Ecto neural progenitor cell (in vitro differentiated cells): ENCODE results near the gene ARHGDIB.

Experiments used
- DNase-seq: peaks from one replicate; pipeline ENCODE4 v3.0.0-alpha.2; 2018; ENCODE audit warnings: low spot score

The ARHGDIB gene

DNA sequence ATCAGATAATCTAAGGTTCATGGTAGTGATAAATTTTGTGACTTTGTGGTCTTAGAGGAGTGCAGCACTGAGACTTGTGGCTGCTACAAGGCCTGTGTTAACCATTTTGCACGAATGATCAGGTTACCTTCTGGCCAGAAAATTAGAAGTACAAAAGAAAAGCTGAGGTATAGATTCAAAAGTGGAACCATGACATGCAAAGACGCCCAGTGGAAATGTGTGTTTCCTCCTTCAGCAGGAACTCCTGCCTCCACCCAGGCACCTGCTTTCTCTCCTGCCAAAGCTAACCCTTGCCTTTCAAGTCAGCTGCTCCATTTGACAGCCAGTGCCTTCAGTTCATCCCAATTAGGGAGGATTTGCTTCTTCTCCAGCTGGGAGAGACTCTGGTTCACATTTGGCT lies 21.6 kb upstream of the ARHGDIB start:
- DNase-seq: no peak

- DNase-seq: no peak
Observed at GRCh38 chr12:14982562-14982961, 21.2 kb upstream of the ARHGDIB start.

- no peak for DNase-seq
Observed at GRCh38 chr12:14981049-14981448, 19.6 kb upstream of the ARHGDIB start.

GRCh38 chr12:14979468-14979867 lies 18.1 kb upstream of the ARHGDIB start:
- no peak for DNase-seq

- DNase-seq: no peak
Observed at GRCh38 chr12:14976658-14977057, 15.3 kb upstream of the ARHGDIB start.

GRCh38 chr12:14975457-14975856 lies 14.1 kb upstream of the ARHGDIB start:
- no peak for DNase-seq

DNA sequence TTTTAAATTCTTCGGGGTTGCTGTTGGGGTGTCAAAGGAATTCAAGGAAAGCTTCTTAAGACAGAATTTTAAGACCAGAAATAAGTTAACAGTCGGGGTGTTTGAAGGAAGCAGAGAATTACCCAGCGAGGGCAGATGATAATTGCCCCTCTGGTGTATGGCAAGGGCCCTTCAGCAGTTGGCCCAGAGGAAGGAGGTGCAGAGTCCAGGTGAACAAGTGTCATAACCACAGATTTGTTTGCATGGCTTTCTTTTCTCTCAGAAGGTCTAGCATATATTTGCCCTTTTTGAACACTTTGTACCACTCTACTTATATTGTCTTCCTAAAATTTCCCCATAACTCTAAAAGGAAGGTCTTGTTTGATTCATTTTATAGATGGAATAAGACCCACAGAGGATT lies 13.2 kb upstream of the ARHGDIB start:
- DNase-seq: no peak

GRCh38 chr12:14972816-14973215 lies 11.4 kb upstream of the ARHGDIB start, which contains the start of gene PDE6H:
Gene PDE6H (plus strand): TSS chr12:14973042. CDS start chr12:14978013, 4,971 bp downstream.
- DNase-seq: no peak

- DNase-seq: no peak
Observed at GRCh38 chr12:14970473-14970872, 9.1 kb upstream of the ARHGDIB start.

DNA sequence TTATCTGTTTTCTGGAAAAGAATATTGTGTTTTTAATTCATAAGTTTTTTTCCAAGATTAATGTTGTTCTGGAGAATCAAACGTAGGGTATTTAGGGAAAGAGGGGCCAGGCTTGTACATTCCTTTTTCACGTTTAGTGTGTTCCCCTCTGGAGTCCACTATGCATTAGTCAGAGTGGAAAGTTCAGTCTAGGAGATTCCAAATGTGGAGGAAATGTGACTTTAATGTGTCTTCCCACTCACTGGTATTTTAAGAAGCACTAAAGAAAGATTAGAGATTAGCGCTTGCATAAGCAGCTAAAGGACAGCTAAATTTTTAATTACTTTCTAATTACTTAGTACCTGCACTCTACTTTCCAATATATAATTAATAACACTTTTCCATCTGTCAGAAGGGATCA lies 7.1 kb upstream of the ARHGDIB start:
- no peak for DNase-seq

DNA sequence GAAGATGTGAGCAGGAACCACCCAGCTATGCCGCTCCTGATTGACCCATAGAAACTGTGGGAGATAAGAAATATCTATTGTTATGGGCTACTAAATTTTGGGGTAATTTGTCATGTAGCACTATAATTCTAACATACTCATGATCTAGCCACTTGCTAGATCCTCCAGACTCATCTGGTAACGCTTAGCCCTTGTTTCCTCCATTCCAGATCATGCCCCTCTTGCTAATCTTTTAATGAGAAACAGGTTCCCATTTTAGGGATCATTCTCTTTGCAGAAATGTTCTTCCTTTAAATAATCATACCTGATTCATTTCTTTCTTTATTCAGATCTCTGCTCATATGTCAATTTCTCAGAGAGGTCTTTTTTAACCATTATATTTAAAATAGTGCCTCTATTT lies 3.8 kb upstream of the ARHGDIB start:
- no peak for DNase-seq

DNA sequence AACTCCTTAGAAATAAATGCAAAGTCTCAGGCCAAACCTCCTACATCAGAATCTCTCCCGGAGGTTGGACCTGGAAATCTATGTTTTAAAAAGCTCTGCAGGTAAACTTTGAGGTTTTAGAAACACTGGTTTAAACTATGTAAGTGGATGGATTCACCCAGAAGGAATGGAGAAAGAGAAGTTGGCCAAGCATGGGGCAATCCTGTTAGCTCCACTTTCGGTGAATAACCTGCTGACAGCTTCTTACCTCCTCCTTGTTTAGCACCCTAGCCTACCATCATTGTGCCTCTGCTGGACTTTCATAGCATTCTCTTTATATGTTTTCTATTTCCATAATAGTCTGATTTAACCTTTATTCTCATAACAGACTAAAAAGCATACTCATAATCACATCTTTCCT lies 3.0 kb upstream of the ARHGDIB start:
- no peak for DNase-seq

DNA sequence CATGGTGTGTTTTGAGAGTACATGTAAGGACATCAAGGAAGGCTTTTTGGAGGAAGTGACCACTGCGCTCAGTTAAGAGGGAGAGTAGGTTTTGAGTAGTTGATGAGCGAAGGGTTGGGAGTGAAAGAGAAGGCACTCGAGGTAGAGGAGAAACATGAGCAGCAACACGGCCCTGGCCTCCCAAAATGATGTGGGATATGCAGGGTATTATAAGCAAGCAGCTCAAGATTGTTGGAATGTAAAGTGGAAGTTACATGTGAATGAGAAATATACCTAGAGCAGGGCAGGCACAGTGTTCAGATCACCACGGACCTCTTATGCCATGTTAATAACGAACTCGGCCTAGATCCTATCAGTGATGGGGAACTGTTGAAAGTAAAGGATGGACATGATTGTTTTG lies 2.1 kb upstream of the ARHGDIB start:
- no peak for DNase-seq

DNA sequence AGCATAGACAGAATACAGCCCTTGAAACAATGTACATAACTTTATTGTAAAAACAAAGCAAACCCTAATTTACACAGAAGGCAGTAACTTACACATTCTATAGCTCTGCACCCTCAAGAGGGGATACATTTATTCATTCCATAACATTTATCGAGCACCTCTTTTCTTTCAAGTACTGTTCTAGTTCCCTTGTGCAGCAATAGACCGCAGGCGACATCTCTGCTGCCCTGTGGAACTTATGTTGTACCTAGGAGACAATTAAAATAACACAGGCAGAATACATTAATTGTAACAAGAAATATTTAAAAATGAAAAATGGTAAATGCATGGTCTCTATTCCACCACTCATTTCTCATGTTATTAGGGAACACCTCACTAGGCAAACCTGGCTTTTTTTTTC lies 1.4 kb upstream of the ARHGDIB start:
- DNase-seq: no peak

DNA sequence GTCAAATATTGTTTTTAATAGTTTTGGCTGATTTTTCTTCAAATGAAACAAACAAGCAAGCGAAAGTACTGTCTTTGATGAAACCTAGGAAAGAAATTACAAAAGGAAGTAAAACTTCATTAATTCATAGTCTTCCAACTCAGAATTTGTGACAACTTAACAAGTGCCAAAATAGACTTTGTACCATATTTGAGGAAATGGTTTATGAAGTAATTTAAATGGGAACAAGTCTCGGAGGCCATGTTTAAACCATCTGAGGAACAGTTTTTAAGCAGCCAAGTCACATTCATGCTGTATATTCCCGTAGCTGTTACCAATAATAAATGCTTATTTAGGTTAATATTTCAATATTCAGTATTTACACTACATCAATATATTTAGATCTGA lies 745 bp upstream of the ARHGDIB start:
- DNase-seq: no peak

GRCh38 chr12:14960548-14961465 lies 594 bp downstream of the ARHGDIB start:
- no peak for DNase-seq

DNA sequence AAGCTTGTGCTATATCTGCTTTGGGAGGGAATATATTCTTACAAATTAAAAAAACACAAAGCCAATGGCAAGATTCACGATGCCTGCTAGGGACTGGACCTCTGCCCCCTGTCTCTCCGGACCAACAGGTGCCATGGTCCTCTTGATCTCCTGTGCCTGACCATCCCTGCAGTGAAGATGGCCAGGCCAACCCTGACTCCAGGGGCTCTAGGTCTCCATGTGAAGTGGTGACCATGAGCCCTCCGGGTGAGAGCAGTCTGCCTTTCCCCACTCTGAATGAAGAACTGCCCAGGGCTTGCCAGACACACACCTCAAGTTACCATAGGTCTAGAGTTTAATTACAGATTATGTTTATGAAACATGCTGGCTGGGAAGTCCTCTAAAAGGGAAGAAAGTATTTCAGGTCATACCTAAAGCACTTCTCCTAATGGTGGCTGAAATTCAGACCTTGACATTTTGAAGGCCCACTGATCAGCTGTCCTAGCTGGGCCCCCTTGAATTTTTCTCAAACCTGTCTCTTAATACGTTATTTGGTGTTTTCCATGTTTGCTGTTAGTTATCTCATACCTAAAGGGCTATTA lies 1.4 kb downstream of the ARHGDIB start:
- no peak for DNase-seq

DNA sequence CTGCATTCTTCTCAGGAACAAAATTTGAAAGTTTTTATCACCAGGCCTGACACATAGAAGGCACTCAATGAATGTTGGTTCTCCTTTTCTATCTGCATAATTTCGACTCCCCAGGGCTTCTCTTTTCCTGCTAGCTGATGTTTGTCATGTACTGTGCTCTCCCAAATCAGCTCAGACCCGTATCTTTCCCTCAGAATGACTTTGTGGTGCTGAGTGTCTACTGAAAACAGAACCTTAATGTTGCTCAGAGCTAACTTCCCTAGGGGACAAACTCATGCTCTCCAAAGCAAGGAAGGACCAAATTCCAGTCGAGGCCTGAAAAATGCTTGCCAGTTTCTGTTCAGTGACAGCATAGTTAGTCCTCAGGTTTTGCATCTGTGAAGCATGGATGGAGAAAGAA lies 1.9 kb downstream of the ARHGDIB start:
- no peak for DNase-seq

GRCh38 chr12:14959126-14959440 lies 2.3 kb downstream of the ARHGDIB start:
- no peak for DNase-seq

- no peak for DNase-seq
Observed at GRCh38 chr12:14958361-14959125, 2.9 kb downstream of the ARHGDIB start.

DNA sequence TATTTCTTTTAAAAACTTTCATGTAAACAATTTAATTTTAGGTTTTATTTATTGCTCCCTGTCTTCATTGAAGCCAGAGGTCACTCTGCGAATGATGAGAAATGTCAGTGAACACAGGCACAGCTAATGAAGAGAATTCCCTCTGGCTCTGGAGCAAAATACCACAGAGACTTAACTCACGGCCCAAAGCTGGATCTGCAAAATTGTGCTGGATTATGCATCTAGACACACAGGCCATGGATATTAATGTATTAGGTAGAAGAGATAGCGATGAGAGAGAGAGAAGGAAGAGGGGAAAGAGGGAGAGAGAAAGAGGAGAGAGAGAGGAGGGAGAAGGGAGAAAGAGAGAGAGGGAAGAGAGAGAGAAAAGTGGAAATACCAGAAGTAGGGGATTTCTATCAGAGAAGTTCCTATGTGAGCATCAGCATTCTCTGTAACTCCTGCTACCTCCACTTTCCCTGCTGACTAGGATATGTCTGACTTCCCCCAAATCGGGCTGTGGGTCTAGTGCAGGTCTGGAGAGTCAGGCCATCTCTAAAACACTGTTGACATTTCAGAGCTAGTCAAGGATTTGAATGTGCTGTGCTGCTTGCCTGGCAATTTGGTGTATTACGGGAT lies 3.7 kb downstream of the ARHGDIB start:
- no peak for DNase-seq

DNA sequence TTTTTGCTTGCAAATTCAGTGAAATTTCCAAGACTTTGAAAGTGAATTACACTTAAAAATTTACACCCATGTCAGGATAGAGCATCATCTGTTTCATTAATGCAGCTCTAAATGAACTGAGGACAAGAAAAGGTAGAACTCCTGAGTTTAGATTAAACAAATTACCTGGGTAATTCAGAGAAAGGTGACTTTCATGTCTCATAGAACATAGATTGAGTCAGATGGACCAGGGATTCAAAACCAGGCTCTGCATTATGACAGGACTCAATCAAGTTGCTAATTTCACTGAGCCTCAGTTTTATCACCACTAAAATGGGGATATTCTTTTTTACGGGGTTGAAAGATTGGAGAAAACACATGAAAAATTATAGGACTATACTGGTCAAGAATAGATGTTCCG lies 4.5 kb downstream of the ARHGDIB start:
- no peak for DNase-seq
